K562 (cell line): Measurements from ENCODE around the gene ACOT9. TPM values are rescaled to one million over a fixed set of nuclear protein-coding genes. Genes with fewer than 3 reads are reported as not detected.

Experiments
- BMI1 ChIP-seq: fragments of 150-350 bp; IDR thresholded peaks from 2 replicates; pipeline ENCODE4 v1.6.1; 2014; ENCODE audit warnings: low read length
- CBFA2T3 ChIP-seq: fragments of 450-650 bp; IDR thresholded peaks from 2 replicates; pipeline ENCODE4 v1.6.1; 2017
- E2F5 ChIP-seq: sonication (generic); formaldehyde crosslinking; IDR thresholded peaks from 2 replicates; pipeline ENCODE4 v1.8.0; 2022; ENCODE audit warnings: mild to moderate bottlenecking, missing genetic modification reagents
- ELF2 ChIP-seq: fragments of 250-450 bp; sonication (Bioruptor Pico); IDR thresholded peaks from 2 replicates; pipeline ENCODE4 v1.5.0; 2021; ENCODE audit warnings: mild to moderate bottlenecking
- FOS ChIP-seq: IDR thresholded peaks from 3 replicates; pipeline ENCODE4 v1.6.1; 2011; ENCODE audit not compliant: insufficient read length; ENCODE audit errors: extremely low read depth
- MXD1 ChIP-seq: fragments of 250-450 bp; sonication (Bioruptor Pico); IDR thresholded peaks from 2 replicates; pipeline ENCODE4 v1.8.0; 2021; ENCODE audit warnings: borderline replicate concordance, mild to moderate bottlenecking, moderate library complexity; ENCODE audit not compliant: poor library complexity, severe bottlenecking
- NFIC ChIP-seq: fragments of 450-650 bp; IDR thresholded peaks from 2 replicates; pipeline ENCODE4 v1.6.1; 2017; ENCODE audit warnings: mild to moderate bottlenecking, inconsistent platforms
- NFXL1 ChIP-seq: fragments of 450-650 bp; formaldehyde crosslinking; IDR thresholded peaks from 2 replicates; pipeline ENCODE4 v1.4.0; 2021; ENCODE audit warnings: mild to moderate bottlenecking
- SREBF1 ChIP-seq: fragments of 150-350 bp; IDR thresholded peaks from 2 replicates; pipeline ENCODE4 v1.6.1; 2014; ENCODE audit warnings: antibody characterized with exemption, low read depth, low read length, borderline replicate concordance
- TCF7 ChIP-seq: sonication (generic); IDR thresholded peaks from 2 replicates; pipeline ENCODE4 v1.6.1; 2016; ENCODE audit warnings: antibody characterized with exemption, borderline replicate concordance
- TFE3 ChIP-seq: fragments of 450-650 bp; formaldehyde crosslinking; IDR thresholded peaks from 2 replicates; pipeline ENCODE4 v1.4.0; 2020; ENCODE audit warnings: mild to moderate bottlenecking, mixed read lengths
- ZBED1 ChIP-seq: IDR thresholded peaks from 2 replicates; pipeline ENCODE4 v1.6.1; 2014
- ZC3H4 ChIP-seq: sonication (generic); formaldehyde crosslinking; IDR thresholded peaks from 2 replicates; pipeline ENCODE4 v1.9.0; 2021; ENCODE audit warnings: missing genetic modification reagents, borderline replicate concordance
- ZNF354B ChIP-seq: fragments of 250-450 bp; sonication (Bioruptor Pico); IDR thresholded peaks from 2 replicates; pipeline ENCODE4 v1.4.0; 2020
- polyA plus RNA-seq, 8 experiments: library from polyadenylated mRNA; depleted of rRNA in 4 of 8; stranded (reverse) in 5 of 8; unstranded in 3 of 8; fragments of >200 nt; fragmentation: Nextera tagmentation in 2 of 8; fragmentation: Illumina TruSeq in 1 of 8; extraction: Ambion mirVana in 2 of 8; extraction: Trizol in 1 of 8; gene quantifications; 2 replicates each; pipeline versions ENCODE4 v1.2.1 to v1.2.3, GENCODE V29; 2011 to 2014; ENCODE audit warnings: inconsistent platforms in 1 of 8, missing spikeins in 1 of 8
- total RNA-seq, 7 experiments: library from RNA; depleted of rRNA in 6 of 7; stranded (reverse); fragments of >200 nt in 6 of 7; fragmentation: Illumina TruSeq in 2 of 7; extraction: Trizol in 2 of 7; gene quantifications; 2 replicates each; pipeline versions ENCODE4 v1.2.1 to v1.2.3, GENCODE V29; 2011 to 2021; ENCODE audit warnings: low replicate concordance in 1 of 7
- TF ChIP-seq, protein P1 (sequence below): IDR thresholded peaks from 2 replicates; pipeline ENCODE4 v1.6.1; 2011; ENCODE audit not compliant: insufficient read length; ENCODE audit errors: extremely low read depth
- TF ChIP-seq, protein P2 (sequence below): fragments of 250-450 bp; sonication (Bioruptor Pico); IDR thresholded peaks from 2 replicates; pipeline ENCODE4 v1.8.0; 2022; ENCODE audit warnings: moderate library complexity, mild to moderate bottlenecking, inconsistent platforms

The ACOT9 gene
- total and polyA plus RNA-seq, 9 of the 15 experiments (the other 6 are each of a cell fraction or from before 2014, with no cell fraction given) = 31.2 to 80.9 (median 45.3) TPM

DNA sequence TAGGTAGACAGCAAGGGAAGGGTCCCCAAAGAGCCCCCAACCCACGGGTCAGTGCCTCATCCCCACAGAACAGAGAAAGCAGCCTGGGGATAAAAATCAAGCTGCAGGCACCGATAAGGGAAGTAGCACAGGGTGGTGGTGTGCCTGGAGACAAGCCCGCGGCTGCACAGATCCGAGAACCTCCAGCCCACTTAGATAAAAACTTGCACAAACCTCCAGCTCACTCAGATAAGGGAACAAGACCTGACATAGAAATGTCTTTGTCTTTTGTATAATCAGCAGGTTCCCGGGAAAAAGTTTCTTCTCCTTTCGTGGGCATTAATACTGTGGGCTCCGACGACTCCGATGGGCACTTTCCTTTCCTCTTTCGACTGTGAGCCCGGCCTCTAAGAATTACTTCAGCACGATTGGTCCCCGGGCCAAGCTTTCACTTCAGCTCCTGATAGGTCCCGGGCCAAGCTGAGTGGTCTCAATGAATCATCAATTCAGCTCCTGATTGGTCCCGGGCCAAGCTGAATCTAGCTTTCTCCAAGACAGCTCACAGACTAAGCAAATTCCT, 43.4 kb downstream of the ACOT9 start (continued):
- TF ChIP-seq, protein P1, sequence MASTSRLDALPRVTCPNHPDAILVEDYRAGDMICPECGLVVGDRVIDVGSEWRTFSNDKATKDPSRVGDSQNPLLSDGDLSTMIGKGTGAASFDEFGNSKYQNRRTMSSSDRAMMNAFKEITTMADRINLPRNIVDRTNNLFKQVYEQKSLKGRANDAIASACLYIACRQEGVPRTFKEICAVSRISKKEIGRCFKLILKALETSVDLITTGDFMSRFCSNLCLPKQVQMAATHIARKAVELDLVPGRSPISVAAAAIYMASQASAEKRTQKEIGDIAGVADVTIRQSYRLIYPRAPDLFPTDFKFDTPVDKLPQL = no peak
- no peak for TF ChIP-seq ZC3H4 (CRISPR knock-in tag)
- TF ChIP-seq CBFA2T3 = peak; percentile 95
- TF ChIP-seq ZNF354B (CRISPR knock-in tag) = no peak
- 0 out of 2 replicates have a peak, but pooled peaks have one; percentile 38 for TF ChIP-seq TCF7
- no peak for TF ChIP-seq NFXL1
- no peak for TF ChIP-seq ZBED1
- no peak for TF ChIP-seq BMI1
- no peak for TF ChIP-seq E2F5 (CRISPR knock-in tag)
- TF ChIP-seq, protein P2, sequence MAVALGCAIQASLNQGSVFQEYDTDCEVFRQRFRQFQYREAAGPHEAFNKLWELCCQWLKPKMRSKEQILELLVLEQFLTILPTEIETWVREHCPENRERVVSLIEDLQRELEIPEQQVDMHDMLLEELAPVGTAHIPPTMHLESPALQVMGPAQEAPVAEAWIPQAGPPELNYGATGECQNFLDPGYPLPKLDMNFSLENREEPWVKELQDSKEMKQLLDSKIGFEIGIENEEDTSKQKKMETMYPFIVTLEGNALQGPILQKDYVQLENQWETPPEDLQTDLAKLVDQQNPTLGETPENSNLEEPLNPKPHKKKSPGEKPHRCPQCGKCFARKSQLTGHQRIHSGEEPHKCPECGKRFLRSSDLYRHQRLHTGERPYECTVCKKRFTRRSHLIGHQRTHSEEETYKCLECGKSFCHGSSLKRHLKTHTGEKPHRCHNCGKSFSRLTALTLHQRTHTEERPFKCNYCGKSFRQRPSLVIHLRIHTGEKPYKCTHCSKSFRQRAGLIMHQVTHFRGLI (CRISPR knock-in tag) = no peak
- TF ChIP-seq TFE3 (CRISPR knock-in tag) = no peak
- TF ChIP-seq ELF2 (CRISPR knock-in tag) = no peak
- TF ChIP-seq NFIC = peak; percentile 78
- TF ChIP-seq SREBF1 = no peak
- TF ChIP-seq MXD1 (CRISPR knock-in tag) = no peak
- no peak for TF ChIP-seq FOS
